Fibroblast of pulmonary artery (primary cell): ENCODE data around the gene NEK9.
"Not testable (repeated sequence)": the region's sequence is repeated elsewhere in the genome, so short reads cannot be mapped to it uniquely, and the experiment has no call there.

Source experiments
- DNase-seq: peaks from one replicate; pipeline ENCODE4 v3.0.0-alpha.2; 2010; ENCODE audit warnings: low read depth
- H3K4me3 ChIP-seq: replicated peaks from 2 replicates; pipeline ENCODE4 v1.5.1; 2011; ENCODE audit warnings: low read depth, mild to moderate bottlenecking, control low read depth, low read length, moderate library complexity
- CTCF ChIP-seq: IDR thresholded peaks from 2 replicates; pipeline ENCODE4 v1.5.1; 2011; ENCODE audit warnings: mild to moderate bottlenecking, control low read depth, low read length, inconsistent platforms; ENCODE audit errors: missing control alignments

NEK9 gene

GRCh38 chr14:75069811-75070145 lies 57.1 kb downstream of the NEK9 start:
- TF ChIP-seq CTCF = no peak
- no peak for DNase-seq
- H3K4me3 ChIP-seq = peak overlapping the region; percentile 68

DNA sequence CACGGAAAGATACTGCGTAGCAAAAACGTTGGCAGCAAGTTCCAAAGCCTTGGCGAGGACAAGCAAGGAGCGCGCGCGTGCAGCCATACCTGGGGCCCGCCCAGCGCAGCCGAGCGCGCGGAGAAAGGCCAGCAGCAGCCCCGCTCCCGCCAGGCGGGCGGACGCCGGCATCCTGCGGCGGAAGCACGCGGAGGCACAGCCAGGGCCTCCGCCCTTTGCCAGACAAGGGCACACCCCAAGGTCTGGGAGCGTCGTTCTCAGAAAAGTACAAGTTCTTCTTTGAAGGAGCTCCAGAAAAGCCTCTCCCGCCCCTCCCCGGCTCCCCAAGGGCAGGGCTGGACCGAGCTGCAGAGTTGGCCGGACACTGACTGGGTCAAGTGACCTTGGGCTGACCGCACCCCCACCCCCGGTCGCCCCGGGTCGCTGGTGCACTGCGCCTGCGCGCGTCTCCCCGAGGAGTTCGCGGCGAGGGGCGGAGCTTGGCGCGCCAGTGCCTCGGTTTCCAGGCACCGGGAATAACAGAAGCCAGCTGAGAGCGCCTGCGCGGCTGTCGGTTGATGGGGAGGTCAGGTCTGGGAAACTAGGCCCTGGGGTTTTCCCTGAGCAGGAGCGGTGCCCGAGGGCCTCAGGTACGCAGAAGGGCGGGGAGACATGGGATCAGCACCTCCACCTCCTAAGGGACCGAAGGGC lies 57.6 kb downstream of the NEK9 start, which contains the start of gene ZC2HC1C:
Gene ZC2HC1C (plus strand): TSS at position 521 of the 690 bp plus-strand sequence. CDS start 933 bp downstream, outside the sequence.
- DNase-seq = peak; percentile 89
- TF ChIP-seq CTCF = no peak
- H3K4me3 ChIP-seq = peak within 1 kb of the TSS; percentile 68

GRCh38 chr14:75068294-75069120 lies 58.3 kb downstream of the NEK9 start:
- no peak for TF ChIP-seq CTCF
- no peak for DNase-seq
- peak overlapping the region; percentile 68 for H3K4me3 ChIP-seq

DNA sequence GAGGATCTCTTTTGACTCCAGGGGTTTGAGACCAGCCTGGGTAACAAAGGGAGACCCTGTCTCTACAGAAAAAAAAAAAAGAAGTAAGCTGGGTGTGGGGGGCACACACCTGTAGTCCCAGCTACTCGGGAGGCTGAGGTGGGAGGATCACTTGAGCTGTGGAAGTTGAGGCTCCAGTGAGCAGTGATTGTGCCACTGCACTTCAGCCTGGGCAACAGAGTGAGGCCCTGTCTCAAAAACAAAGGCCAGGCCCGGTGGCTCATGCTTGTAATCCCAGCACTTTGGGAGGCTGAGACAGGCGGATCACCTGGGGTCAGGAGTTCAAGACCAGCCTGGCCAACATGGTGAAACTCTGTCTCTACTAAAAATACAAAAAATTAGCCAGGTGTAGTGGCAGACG lies 59.1 kb downstream of the NEK9 start:
- not testable (repeated sequence) for DNase-seq
- H3K4me3 ChIP-seq = peak overlapping the region; percentile 68

GRCh38 chr14:75067212-75067611 lies 59.6 kb downstream of the NEK9 start:
- H3K4me3 ChIP-seq = no peak overlapping the region
- no peak for DNase-seq
- TF ChIP-seq CTCF = no peak

DNA sequence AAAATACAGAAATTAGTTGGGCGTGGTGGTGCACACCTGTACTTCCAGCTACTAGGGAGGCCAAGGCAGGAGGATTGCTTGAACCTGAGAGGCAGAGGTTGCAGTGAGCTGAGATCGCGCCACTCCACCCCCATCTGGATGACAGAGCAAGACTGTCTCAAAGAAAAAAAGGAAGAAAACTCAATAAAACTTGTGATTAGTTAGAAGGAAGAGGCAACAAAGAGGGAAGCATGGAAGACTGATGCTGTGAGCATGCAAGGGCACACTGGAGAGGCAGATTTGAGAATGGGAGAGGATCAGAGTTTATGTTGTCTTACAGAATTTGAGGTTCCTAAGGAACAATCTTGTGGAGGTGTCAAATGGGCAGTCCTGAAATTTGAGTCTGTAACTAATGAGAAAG lies 60.2 kb downstream of the NEK9 start:
- H3K4me3 ChIP-seq = no peak overlapping the region
- DNase-seq = no peak
- no peak for TF ChIP-seq CTCF

GRCh38 chr14:75064205-75064567 lies 62.7 kb downstream of the NEK9 start:
- peak overlapping the region; percentile 95 for H3K4me3 ChIP-seq
- TF ChIP-seq CTCF = no peak
- DNase-seq = no peak
